WI38 (cell line): ENCODE results near the gene SLC38A1.

Experiments
- H3K4me3 ChIP-seq: 2 replicates; pipeline ENCODE4 v1.5.1; 2011; ENCODE audit warnings: low read depth, mild to moderate bottlenecking, control low read depth, low read length
- TF ChIP-seq, protein P1 (sequence below): IDR thresholded peaks from 2 replicates; pipeline ENCODE4 v1.5.1; 2012; ENCODE audit warnings: low read depth, mild to moderate bottlenecking, control low read depth, low read length

SLC38A1 gene

DNA sequence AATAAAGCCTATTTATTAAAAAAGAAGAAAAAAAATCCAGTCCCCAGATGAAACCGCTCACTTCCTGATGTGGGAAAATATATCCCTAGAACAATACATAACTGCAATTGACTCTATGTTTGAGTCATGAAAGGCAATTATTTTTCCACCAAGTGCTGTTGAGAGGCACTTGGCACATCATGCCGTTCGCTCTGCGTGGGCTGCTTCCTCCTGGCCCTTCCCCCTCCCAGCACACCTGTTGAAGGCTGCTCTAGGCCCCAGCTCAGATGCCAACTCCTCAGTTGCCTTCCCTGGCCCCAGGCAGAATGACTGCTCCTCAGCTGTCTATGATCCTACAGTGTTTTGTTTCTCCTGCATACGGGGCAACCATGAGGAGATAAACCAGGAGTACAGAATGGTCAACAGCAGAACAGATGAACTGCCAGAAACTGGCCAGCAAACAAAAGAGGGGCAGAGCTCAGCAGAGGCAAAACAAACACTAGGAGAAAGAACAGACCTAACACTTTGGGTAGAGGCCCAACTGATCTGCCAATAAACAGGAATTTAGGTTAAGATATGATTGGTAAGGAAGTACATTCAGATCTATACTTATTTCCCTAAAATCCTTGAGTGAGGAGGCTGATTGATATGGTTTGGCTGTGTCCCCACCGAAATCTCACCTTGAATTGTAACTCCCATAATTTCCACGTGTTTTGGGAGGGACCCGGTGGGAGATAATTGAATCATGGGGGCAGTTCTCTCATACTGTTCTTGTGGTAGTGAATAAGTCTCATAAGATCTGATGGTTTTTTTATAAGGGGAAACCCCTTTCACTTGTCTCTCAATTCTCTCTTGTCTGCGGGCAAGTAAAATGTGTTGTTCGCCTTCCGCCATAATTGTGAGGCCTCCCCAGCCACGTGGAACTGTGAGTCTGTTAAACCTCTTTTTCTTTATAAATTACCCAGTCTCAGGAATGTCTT lies 58.6 kb downstream of the SLC38A1 start:
- H3K4me3 ChIP-seq = no peak overlapping the region
- TF ChIP-seq, protein P1, sequence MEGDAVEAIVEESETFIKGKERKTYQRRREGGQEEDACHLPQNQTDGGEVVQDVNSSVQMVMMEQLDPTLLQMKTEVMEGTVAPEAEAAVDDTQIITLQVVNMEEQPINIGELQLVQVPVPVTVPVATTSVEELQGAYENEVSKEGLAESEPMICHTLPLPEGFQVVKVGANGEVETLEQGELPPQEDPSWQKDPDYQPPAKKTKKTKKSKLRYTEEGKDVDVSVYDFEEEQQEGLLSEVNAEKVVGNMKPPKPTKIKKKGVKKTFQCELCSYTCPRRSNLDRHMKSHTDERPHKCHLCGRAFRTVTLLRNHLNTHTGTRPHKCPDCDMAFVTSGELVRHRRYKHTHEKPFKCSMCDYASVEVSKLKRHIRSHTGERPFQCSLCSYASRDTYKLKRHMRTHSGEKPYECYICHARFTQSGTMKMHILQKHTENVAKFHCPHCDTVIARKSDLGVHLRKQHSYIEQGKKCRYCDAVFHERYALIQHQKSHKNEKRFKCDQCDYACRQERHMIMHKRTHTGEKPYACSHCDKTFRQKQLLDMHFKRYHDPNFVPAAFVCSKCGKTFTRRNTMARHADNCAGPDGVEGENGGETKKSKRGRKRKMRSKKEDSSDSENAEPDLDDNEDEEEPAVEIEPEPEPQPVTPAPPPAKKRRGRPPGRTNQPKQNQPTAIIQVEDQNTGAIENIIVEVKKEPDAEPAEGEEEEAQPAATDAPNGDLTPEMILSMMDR = no peak

DNA sequence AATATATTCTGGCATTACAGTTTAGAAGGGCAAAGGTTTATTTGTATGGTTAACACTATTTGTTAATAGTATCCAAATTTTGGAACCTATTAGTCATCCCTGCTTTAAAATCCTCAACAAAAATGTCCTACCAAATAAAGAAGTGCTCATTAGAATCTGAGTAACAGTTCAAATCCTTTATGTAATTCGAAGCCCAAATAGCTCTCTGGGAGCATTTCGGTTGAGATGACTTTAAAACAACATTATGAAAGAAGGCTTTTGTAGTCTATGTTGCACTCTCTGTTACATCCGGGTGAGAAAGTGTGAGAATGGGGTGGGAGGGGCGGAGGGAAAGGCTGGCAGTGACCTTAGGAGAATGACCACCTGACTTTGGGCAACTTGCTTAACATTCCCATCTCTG lies 59.7 kb downstream of the SLC38A1 start:
- no peak overlapping the region for H3K4me3 ChIP-seq
- TF ChIP-seq, protein P1 = no peak

DNA sequence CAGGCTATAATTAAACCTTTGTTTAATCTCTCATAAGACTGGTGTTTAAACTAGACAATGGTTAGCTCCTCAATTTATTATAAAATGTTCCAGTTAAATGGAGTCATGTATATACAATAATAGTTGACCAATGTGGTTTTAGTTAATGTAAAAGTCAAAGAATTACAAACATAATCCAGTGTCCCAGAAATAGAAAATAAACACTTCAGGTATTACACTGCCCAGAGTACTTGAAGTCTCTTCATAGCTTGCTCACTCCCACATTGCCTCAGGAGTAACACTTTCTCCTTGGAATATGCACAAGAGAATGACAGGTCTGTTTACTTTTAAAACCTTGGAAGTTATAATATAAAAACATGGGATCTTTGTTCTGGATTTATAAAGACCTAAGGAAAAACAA lies 60.5 kb downstream of the SLC38A1 start:
- H3K4me3 ChIP-seq = no peak overlapping the region
- TF ChIP-seq, protein P1 = no peak

DNA sequence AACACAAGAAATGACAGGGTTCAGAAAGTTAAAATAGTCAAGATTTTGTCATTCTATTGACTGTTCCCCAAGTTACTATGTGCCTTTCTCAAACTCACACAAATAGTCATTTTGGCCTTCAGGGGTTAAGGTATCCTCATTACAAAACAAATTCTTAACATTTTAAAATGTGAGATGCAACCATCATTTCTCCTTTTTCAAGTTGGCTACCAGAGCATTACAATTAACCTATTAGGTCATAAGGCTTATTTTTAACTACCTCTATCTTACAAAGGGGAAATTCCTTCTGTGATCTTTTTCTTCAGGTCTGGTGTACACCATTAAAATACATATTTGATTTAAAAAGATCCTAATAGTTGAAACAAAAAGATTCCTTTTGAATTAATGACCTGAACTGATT lies 61.2 kb downstream of the SLC38A1 start:
- H3K4me3 ChIP-seq = no peak overlapping the region
- TF ChIP-seq, protein P1 = no peak

DNA sequence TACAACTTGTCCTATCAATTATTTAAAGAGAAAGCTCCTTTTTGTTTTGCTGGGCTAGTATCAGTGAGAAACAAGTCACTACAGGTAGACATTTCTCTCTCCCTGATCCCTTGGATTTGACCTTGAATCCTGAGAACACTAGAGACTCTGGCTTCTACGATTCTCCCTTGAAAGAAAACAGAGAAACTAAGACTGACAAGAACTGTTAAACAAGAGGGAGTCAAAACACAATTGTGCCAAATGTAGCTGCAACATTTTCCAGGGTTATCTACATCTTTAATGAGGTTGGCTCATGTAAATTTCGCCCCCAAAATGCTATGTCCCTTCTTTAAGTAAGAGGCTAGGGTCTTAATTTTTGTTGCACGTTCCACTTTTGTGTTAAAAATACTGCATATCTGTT lies 62.4 kb downstream of the SLC38A1 start:
- H3K4me3 ChIP-seq = no peak overlapping the region
- TF ChIP-seq, protein P1 = no peak

DNA sequence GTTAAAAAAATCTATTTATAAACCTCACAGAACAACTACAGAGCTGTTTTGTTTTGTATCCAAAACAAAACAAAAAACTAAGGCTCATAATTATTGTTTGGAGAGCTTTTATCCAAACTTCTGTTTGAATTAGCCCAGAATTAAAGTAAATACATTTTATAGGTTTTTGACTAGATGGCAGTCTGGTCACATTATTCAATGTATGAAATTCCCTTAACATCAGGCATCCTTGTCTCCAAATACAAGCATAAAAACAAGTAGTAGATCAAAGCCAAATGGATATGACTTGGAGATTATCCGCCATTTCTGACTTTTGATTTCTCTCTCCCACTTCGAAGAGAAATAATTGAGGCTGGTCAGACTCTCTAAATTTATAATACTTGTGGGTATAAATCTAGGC lies 63.5 kb downstream of the SLC38A1 start:
- TF ChIP-seq, protein P1 = no peak

DNA sequence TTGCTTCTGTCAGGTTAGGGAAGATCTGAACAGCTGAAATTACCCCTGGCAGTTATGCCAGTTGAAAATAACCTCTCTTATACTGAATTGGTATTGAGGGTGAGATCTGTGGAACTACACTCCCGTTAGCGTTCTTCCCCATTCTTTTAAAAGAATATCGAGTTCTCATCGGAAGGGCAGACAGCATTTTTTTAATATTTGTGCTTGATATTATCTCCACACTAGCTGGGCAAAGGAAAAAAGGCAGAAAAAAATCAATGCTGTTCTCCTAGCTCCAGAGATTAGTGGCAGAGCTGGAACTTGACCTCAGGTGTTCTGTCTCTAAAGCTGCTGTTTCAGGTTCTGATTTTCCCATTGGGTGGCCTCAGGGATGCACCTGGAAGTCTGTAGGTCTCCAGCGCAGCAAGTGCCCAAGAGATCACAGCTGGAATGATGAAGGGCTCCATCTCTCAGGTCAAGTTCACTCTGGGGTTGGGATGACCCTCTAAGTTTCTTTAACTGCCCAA lies 67.5 kb downstream of the SLC38A1 start:
- no peak overlapping the region for H3K4me3 ChIP-seq
- TF ChIP-seq, protein P1 = no peak

More for the DNA sequence above, 63.5 kb downstream of the SLC38A1 start:
- H3K4me3 ChIP-seq = no peak overlapping the region
